GM06990 (cell line): ENCODE data around the gene BOD1.

Experiments
- DNase-seq: peaks from one replicate; pipeline ENCODE4 v3.0.0-alpha.2; 2011; ENCODE audit not compliant: insufficient read length; ENCODE audit errors: extremely low read depth
- H3K27me3 ChIP-seq: replicated peaks from 2 replicates; pipeline ENCODE4 v1.6.0; 2011; ENCODE audit warnings: low read length; ENCODE audit not compliant: control insufficient read depth, insufficient read depth
- H3K36me3 ChIP-seq: 2 replicates; pipeline ENCODE4 v1.5.1; 2011; ENCODE audit warnings: low read length; ENCODE audit not compliant: control insufficient read depth, insufficient read depth
- H3K4me3 ChIP-seq: replicated peaks from 2 replicates; pipeline ENCODE4 v1.5.1; 2011; ENCODE audit warnings: low read depth, mild to moderate bottlenecking, control low read depth, low read length
- TF ChIP-seq, protein P1 (sequence below): IDR thresholded peaks from 2 replicates; pipeline ENCODE4 v1.5.1; 2011; ENCODE audit warnings: low read length, control low read depth, mild to moderate bottlenecking, inconsistent platforms; ENCODE audit not compliant: insufficient read depth, poor library complexity, severe bottlenecking

BOD1 gene

DNA sequence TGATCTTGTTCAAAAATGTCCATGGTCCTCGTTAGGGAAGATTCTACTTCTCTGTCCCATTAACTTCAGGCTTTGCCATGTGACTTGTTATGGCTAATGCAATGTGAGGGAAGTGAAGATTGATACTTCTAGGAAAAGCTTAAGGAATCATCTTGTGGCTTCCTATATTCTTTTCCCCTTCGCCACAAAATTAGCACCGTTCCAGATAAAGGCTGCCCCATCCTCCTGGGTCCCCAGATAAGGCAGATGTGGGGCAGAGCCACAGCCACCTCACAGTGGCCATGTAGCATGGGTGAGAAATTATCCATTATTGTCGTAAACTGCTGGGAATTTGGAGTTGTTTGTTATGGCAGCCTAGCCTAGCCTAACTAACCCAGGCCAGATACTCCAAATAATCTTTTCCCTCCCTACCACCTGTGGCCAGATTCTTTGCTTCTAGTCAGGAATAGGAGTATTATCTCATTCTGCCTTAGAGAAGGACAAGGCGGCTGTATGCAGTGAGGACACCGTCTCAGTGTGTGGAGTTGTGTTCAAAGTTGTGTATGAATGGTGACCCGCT lies 31.9 kb upstream of the BOD1 start:
- Histone ChIP-seq H3K27me3 (no peaks in the 10 kb centered on the region), H3K36me3 (no peaks in the 10 kb centered on the region), H3K4me3 (no peak overlapping the region)
- TF ChIP-seq, protein P1, sequence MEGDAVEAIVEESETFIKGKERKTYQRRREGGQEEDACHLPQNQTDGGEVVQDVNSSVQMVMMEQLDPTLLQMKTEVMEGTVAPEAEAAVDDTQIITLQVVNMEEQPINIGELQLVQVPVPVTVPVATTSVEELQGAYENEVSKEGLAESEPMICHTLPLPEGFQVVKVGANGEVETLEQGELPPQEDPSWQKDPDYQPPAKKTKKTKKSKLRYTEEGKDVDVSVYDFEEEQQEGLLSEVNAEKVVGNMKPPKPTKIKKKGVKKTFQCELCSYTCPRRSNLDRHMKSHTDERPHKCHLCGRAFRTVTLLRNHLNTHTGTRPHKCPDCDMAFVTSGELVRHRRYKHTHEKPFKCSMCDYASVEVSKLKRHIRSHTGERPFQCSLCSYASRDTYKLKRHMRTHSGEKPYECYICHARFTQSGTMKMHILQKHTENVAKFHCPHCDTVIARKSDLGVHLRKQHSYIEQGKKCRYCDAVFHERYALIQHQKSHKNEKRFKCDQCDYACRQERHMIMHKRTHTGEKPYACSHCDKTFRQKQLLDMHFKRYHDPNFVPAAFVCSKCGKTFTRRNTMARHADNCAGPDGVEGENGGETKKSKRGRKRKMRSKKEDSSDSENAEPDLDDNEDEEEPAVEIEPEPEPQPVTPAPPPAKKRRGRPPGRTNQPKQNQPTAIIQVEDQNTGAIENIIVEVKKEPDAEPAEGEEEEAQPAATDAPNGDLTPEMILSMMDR, result no peak
- no peak for DNase-seq

DNA sequence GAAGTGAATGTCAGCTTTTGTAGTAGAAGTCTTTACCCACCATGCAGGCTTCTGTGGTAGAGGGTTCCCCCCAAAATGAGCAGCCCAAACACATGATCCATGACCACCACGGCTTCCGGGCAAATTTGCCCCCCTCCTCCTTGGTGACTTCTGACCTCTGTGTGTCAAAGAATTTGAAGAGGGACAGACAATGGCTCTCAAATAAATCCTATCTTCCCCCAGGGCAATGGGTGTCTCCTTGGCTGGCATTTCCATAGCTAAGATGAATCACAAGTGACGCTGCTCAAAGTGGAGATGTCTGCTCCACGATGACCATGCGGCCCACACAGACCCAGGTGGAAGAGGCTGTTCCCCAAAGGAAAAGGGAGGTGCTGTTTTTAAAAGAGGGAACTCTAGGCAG lies 30.2 kb upstream of the BOD1 start:
- DNase-seq, result no peak
- Histone ChIP-seq H3K4me3 (no peak overlapping the region), H3K36me3 (no peaks in the 10 kb centered on the region), H3K27me3 (no peaks in the 10 kb centered on the region)
- TF ChIP-seq, protein P1, result no peak

DNA sequence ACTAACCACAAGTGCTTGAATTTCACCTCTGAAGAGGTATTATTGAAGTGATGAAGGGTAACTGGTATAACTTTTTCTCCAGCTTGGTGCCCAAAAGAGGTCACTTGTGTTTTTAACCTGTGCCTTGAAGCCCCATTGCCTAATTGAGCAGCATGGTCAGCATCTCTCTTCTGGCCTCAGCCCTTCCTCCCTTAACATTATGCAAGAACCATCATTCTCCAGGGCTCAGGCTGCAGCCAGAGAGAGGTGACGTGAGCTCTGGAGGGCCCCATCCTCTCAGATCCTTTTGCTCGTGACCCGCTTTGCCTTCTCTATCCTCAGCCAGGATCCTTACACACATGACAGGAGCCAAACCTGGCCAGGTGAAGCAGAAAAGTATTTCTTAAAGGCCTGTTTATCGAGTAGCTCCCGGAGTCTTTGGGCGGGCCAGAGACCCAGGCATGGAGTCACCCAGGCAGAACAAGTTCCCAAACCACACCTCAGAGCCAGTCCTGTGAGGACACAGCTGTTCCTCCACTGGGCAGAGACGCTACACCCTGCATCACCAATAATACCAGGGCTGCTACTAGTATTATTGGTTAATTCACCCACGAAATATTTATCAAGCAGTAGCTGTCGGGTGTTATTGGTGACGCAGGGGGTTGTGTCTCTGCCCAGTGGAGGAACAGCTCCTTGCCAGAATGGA lies 29.6 kb upstream of the BOD1 start:
- H3K36me3 ChIP-seq, result no peaks in the 10 kb centered on the region
- DNase-seq, result no peak
- no peak overlapping the region for H3K4me3 ChIP-seq
- TF ChIP-seq, protein P1, result no peak
- H3K27me3 ChIP-seq, result no peaks in the 10 kb centered on the region

DNA sequence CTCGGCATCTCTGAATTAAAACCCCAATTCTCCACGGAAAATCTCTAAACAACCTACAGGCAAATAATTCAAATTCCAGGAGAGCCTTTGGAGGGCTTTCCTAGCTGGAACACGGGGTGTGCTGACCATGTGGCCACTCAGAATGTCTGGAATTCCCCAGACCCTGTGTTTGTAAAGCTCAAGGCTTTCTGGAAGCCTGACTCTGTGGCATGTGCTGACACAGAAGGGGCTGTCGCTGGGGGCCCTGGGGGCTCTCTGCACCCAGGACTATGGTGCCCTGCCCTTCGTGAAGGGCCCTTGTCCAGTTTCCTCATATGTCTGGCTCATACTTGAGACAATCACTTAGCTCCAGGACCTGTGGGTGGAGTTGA lies 29.0 kb upstream of the BOD1 start:
- DNase-seq, result no peak
- H3K27me3 ChIP-seq, result no peaks in the 10 kb centered on the region
- no peak overlapping the region for H3K4me3 ChIP-seq
- no peaks in the 10 kb centered on the region for H3K36me3 ChIP-seq
- TF ChIP-seq, protein P1, result no peak

DNA sequence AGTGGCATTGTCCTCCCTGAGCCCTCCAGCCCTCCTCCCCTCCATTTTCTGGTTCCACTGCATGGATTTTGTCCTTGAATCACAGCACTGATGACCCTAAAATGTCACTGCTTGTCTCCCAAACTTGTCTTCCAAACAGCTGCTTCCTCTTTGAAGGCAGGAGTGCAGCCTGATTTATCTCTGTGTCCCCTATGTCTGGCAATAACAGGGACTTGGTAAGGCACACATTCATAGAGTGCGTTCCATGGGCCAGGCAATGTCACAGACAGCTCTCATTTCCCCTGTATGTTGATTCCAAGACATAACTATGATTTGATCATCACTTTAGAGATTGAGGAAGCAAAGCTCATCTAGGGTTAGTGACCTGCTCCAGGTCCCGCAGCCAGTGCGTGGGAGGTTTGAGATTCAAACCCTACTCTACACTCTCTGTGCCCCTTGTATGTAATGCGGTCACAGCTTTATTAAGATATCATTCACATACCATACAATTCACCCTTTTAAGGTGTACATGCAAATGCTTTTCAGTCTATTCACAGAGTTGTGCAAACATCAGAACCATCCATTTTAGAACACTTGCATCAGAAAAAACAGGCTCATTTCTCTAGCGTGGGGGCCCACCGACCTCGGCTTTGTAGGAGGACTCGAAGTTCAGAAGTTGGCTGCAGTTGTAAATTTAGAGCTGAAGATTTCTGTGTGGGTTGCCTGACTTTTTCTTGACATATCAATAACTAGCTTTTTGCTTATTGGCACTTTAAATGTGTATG lies 28.4 kb upstream of the BOD1 start:
- Histone ChIP-seq H3K4me3 (no peak overlapping the region), H3K36me3 (no peaks in the 10 kb centered on the region), H3K27me3 (no peaks in the 10 kb centered on the region)
- no peak for DNase-seq
- TF ChIP-seq, protein P1, result no peak
